ENCODE data around the gene TSPAN31.

The TSPAN31 gene

GRCh38 chr12:57769594-57769993, 24.8 kb downstream of the TSPAN31 start:
- ATAC-seq: no peak
- TF ChIP-seq PATZ1 (CRISPR knock-in tag; IDR thresholded peaks at IDR 0.05; ENCODE audit: borderline replicate concordance): no peak
- no peak for TF ChIP-seq CREB5 (CRISPR knock-in tag; IDR thresholded peaks at IDR 0.05; ENCODE audit: low read depth)
- no peak for TF ChIP-seq ESRRG (CRISPR knock-in tag; IDR thresholded peaks at IDR 0.05)
- TF ChIP-seq OSR1 (CRISPR knock-in tag; IDR thresholded peaks at IDR 0.05): no peak
- no peak for TF ChIP-seq ARNTL (CRISPR knock-in tag; IDR thresholded peaks at IDR 0.05; ENCODE audit: borderline replicate concordance, low read depth)
- no peak for TF ChIP-seq BACH2 (CRISPR knock-in tag; IDR thresholded peaks at IDR 0.05; ENCODE audit: borderline replicate concordance)
- no peak for TF ChIP-seq CSRNP3 (CRISPR knock-in tag; IDR thresholded peaks at IDR 0.05)

- no peak for ATAC-seq
- TF ChIP-seq TSHZ2 (CRISPR knock-in tag; IDR thresholded peaks at IDR 0.05) (no peak), SNAI2 (CRISPR knock-in tag; IDR thresholded peaks at IDR 0.05) (no peak), RARB (CRISPR knock-in tag; IDR thresholded peaks at IDR 0.05) (no peak), ISL1 (CRISPR knock-in tag; IDR thresholded peaks at IDR 0.05) (no peak), TCF4 (CRISPR knock-in tag; IDR thresholded peaks at IDR 0.05; ENCODE audit: borderline replicate concordance) (no peak), OSR1 (CRISPR knock-in tag; IDR thresholded peaks at IDR 0.05) (no peak), ZC3H10 (CRISPR knock-in tag; IDR thresholded peaks at IDR 0.05) (no peak), ZNF565 (CRISPR knock-in tag; conservative IDR thresholded peaks at IDR 0.05; ENCODE audit: low read depth) (no peak), CSRNP3 (CRISPR knock-in tag; IDR thresholded peaks at IDR 0.05) (no peak), CREB5 (CRISPR knock-in tag; IDR thresholded peaks at IDR 0.05; ENCODE audit: low read depth) (no peak), PATZ1 (CRISPR knock-in tag; IDR thresholded peaks at IDR 0.05; ENCODE audit: borderline replicate concordance) (no peak)
Observed at GRCh38 chr12:57770734-57771133, 25.9 kb downstream of the TSPAN31 start.

GRCh38 chr12:57771236-57771872, 26.5 kb downstream of the TSPAN31 start:
- ATAC-seq: peak; percentile 81
- TF ChIP-seq ZC3H10 (CRISPR knock-in tag; IDR thresholded peaks at IDR 0.05) (no peak), ZFP3 (CRISPR knock-in tag; IDR thresholded peaks at IDR 0.05) (no peak), ZNF8 (CRISPR knock-in tag; IDR thresholded peaks at IDR 0.05) (no peak), ZNF70 (CRISPR knock-in tag; IDR thresholded peaks at IDR 0.05) (no peak), POU6F1 (CRISPR knock-in tag; IDR thresholded peaks at IDR 0.05; ENCODE audit: borderline replicate concordance, low read depth) (no peak), ISL1 (CRISPR knock-in tag; IDR thresholded peaks at IDR 0.05) (no peak), TOX (CRISPR knock-in tag; IDR thresholded peaks at IDR 0.05; ENCODE audit: borderline replicate concordance) (no peak), CSRNP3 (CRISPR knock-in tag; IDR thresholded peaks at IDR 0.05) (no peak), CSDC2 (CRISPR knock-in tag; IDR thresholded peaks at IDR 0.05) (no peak), ZFP30 (CRISPR knock-in tag; IDR thresholded peaks at IDR 0.05) (no peak), ESRRG (CRISPR knock-in tag; IDR thresholded peaks at IDR 0.05) (no peak), OSR1 (CRISPR knock-in tag; IDR thresholded peaks at IDR 0.05) (no peak)

All from SK-N-SH treated with all-trans-retinoic acid at 6 μM for 48 hours (cell line).